ENCODE results near the gene ST6GALNAC2.
A peak's percentile ranks its signal among the peaks of the same experiment; 100 is the strongest.
"Not testable (repeated sequence)": the region's sequence is repeated elsewhere in the genome, so short reads cannot be mapped to it uniquely, and the experiment has no call there.

The ST6GALNAC2 gene

DNA sequence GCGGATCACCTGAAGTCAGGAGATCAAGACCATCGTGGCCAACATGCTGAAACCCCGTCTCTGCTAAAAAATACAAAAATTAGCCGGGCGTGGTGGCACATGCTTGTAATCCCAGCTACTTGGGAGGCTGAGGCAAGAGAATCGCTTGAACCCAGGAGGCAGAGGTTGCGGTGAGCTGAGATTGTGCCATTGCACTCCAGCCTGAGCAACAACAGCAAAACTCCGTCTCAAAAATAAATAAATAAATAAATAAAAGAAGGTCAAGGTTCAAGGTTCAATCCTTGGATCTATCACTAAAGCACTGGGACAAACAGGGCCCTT, 60.2 kb downstream of the ST6GALNAC2 start:
- DNase-seq = not testable (repeated sequence)

DNA sequence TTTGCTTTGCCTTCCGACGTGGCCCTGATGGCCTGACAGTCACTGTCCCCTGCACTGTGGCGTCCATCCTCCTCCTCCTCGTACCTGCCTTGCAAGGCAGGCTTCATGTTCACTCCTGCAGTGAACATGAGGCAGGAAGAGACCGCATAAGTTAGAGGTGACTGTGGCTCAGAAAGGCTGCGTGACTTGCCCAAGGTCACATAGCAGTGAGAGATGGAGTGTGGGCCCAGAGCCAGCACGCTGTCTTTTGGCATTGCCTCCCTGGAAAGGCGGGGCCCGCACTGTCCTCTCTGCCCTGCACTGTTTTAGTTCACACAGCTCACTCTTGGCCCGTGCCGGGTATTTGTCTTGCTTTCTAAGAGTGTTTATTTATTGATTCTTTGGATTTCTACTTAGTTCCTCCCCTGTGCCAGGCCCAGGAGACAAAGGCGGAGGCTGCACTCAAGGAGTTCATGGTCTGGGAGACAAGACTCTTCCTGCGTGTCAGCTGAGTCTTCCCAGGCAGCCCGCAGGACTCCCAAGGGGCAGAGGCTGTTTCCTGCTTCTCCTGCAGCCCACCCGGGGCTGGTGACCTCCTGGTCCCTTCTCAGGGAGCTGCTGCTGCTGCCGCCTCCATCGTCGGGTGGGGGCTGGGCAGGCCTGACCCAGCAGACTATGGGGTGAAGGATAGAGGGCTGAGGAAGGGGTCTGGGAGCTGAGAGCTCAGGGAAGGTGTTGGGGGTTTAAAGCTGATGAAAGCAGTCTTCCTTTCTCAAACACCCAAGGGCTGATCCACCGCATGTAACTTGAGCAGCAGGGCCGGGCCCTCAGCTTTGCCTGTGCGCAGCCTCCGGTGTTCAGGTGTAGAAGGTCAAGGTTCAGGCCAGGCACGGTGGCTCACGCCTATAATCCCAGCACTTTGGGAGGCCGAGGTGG, 60.8 kb downstream of the ST6GALNAC2 start:
- DNase-seq = no peak

DNA sequence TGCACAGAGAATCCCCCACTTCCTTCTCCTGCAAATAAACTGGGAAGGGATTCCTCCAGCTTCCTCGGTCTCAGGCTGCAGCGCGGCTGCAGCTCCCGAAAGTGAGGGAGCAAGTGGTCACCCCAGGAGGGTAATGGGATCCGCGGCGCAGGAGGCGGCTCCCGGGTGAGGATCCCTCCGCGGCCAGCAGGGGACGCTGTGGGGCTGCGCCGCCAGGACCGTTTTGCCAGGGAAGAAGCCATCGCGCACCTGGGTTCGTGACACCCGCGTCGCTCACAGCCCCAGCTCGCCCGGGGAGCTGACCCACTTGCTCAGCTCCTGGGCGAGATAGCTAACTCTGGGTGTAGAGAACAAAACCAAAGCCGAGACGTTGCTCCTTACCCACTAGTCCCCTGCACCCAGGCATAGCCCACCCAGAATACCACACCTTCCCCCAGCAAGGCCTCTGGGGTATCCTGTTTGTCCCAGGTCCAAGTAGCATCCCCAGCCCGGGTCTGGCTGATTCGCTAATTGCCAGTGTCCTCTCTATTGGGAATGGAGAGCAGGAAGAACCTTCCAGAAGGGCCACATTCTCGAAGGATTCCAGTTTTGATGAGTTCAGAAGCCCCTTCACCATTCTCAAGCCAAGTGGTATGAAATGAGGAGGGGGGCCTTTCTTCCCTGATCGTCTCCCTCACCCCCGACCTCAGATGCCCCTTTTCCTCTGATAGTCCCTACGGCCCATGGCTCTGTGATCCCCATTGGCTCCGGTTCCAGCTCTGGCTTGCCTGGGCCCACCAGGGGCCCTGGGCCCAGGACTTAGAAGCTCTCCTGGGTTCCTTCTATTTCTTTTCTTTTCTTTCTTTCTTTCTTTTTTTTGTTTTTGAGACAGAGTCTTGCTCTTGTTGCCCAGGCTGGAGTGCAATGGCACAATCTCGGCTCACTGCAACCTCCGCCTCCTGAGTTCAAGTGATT, 62.3 kb downstream of the ST6GALNAC2 start:
- DNase-seq = peak; percentile 84

- DNase-seq = not testable (repeated sequence)
Observed at GRCh38 chr17:76521683-76522082, 64.0 kb downstream of the ST6GALNAC2 start.

DNA sequence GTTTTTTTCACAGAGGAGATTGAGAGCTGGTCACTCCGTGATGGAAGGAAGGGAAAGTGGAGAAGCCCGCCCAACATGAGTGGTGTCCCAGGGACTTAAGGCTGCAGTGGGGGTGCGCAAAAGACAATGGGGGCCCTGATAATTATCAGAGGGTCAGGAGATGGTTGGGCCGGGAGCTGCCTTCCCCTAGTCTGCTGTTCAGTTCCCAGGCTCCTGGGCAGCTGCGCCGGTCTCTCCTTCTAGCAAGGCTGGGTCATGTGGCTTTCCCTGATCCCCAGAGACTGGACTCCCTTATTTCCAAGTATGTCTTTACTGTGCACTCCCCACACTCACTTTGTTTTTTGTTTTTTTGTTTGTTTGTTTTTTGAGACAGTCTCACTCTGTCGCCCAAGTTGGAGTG, 64.4 kb downstream of the ST6GALNAC2 start:
- no peak for DNase-seq

DNA sequence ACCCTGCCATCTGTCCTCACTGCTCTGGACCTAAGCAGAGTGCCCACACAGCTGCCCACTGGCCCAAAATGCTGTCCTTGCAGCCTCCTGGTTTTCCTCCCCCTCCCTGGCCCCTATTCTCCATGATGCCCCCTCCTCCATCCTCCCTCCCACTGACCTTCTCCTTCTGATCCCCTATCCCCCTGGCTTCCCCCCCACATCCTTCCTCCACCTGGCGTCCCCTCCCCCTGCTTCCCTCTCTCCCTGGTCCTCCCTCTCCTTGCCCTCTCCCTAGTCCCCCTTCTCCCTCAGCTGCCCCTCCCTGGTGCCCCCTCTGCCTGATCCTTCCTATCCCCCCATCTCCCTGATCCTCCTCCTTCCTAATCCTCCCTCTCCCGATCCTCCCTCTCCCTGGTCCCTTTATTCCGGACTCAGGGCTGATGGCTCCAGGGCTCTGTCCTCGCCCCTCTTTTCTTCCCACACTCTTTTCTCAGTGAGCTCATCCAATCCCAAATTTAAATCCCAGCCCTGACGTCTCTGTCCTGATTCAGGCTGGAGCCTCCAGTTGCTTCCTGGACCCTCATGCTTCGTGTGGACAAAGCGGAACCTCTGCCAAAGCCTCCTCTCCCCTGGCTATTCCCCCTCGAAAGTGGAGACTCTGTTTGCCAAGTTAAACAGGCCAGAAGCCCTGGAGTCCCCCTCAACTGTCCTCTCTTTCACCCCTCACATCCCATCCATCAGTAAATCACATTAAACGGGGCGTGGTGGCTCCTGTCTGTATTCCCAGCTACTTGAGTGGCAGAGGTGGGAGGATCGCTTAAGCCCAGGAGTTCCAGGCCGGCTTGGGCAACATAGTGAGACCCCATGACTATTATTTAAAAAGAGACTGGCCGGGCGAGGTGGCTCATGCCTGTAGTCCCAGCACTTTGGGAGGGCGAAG, 66.4 kb downstream of the ST6GALNAC2 start:
- DNase-seq = peak; percentile 84

GRCh38 chr17:76517638-76518038, 68.0 kb downstream of the ST6GALNAC2 start:
- DNase-seq = no peak

Data from right hindlimb (tissue), 1 donor.